HG03460 (cell line): ENCODE measurements around the gene MLEC.

Experiments used
- ATAC-seq: cut with Tn5 transposase; IDR thresholded peaks from one replicate; pipeline ENCODE4 v1.9.1; 2021; ENCODE audit not compliant: unreplicated experiment

The MLEC gene

GRCh38 chr12:120690083-120690450 lies 3.1 kb downstream of the MLEC start:
- ATAC-seq = no peak

DNA sequence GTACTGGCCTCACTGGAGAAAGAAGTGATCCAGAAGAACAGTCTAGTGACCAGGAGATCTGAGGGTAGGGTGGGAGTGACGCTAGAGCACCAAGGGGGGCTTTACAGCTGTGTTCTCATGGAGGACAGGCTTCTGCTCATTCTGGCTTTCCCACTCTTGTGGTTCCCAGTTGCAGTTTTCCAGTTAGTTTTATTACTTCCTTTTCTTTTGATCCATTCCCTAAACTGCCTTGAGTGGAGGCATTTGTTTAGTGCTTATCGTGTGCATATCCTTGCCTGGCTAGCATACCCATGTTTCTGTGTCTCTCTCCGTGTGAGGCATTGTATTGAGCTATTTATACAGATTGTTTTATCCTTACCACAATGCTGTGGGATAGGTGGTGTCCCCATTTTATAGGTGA lies 4.0 kb downstream of the MLEC start:
- ATAC-seq = no peak

DNA sequence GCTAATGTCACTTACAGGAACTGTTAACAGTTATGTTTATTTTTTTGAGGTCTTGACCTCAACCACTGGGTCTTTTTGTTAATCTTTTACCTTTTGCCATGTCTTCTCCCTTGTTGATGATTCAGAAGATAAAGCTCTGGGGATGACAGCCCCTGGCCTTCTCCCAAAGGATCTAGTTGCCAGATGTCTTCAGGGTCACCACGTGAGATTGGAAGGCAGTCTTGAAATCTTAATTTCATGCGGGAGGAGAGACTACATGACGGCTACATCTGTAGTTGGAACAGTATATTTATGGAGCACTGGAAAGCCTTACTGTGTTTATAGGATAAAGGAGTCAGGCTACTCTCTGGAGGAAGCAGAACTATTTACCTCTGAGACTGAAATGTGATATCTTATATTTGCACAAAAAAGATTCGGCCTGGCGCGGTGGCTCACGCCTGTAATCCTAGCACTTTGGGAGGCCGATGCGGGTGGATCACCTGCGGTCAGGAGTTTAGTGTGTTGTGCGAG lies 5.6 kb downstream of the MLEC start:
- no peak for ATAC-seq

GRCh38 chr12:120693848-120694247 lies 6.9 kb downstream of the MLEC start:
- ATAC-seq = no peak

GRCh38 chr12:120696626-120697025 lies 9.7 kb downstream of the MLEC start:
- ATAC-seq = no peak

GRCh38 chr12:120697344-120697743 lies 10.4 kb downstream of the MLEC start:
- ATAC-seq = no peak

GRCh38 chr12:120698665-120699064 lies 11.7 kb downstream of the MLEC start:
- no peak for ATAC-seq

- no peak for ATAC-seq
Measured at GRCh38 chr12:120699553-120699952, 12.6 kb downstream of the MLEC start.

DNA sequence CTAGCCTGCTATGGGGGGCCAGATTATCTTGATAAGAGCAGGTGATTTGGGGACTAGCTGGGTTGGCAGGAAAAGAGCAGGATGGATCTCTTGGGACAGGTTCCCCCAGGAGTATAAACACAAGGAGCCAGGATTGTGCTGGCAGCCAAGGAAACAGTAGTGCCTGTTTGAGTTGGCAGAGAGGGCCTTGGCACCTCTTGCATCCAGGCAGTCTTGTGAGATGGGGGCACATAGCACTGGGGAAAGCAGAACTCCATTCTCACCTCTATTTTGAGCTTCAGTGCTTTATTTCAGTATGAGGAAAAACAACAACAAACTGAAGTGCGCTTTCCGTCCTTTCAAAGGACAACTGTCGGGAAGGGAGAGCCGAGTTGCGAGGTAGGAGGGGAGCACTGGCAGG lies 13.9 kb downstream of the MLEC start:
- ATAC-seq = no peak

DNA sequence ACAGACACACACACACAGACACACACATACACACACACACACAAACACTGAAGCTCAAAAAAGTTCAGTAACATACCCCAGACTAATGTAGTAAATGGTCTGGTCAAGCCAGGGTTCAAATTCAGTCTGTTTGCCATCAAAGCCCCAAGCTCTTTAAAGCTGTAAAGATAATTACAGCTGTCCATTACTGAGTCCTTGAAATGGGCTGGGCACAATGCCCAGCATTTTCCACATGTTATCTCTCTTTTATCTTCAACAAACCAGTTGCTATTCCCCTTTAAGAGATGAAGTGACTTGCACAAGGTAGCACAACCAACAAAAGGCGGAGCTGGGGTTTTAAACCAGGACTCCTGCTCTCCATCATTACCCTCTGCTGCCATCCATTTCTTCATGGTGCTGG lies 15.7 kb downstream of the MLEC start:
- no peak for ATAC-seq

DNA sequence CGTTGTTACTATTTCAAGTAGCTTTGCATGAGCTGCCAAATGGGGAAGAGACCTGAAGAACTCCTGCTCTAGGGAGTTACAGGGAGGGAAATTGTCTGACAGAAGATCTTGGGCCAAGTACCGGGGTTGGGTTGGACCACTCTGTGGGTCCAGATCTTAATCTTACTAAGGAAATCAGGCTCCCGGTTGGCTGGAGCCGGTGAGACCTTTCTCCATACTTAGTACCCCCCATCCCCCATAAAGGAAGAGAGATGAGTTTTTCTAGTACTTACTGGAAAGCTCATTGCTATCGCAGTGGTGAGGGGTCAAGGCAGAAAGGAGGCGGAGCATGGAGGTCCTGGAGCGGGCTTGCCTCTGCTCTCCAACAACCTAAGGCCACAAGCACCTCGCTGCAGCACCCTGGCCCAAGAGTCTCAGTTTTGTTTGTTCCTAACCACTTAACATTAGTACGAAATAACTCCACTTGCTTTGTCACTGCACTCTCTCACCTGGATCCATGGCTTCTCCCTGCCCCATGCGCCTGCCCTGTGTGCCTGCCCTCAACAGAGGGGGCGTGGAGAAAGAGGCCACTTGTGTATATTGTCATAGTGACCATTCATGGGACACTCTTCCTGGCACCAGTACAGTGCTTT lies 16.5 kb downstream of the MLEC start:
- no peak for ATAC-seq

- ATAC-seq = no peak
Measured at GRCh38 chr12:120705618-120706017, 18.7 kb downstream of the MLEC start.

DNA sequence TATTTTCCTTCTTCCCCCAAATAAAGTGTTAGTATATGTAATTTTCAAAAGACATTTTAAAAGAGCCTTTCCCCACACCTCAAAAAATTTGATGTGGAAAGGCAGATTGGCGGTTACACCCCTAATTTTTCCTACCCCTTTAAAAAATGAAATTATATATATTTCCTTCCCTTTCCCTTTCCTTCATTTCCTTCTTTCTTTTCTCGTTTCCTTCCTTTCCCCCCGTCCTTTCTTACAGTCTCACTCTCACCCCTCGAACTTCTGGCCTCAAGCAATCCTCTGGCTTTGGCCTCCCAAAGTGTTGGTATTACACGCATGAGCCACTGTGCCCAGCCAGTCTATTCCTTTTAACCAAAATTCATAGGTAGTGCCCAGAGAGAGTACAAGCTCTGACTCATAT lies 19.1 kb downstream of the MLEC start:
- no peak for ATAC-seq

GRCh38 chr12:120708651-120709050 lies 21.7 kb downstream of the MLEC start:
- ATAC-seq = no peak

DNA sequence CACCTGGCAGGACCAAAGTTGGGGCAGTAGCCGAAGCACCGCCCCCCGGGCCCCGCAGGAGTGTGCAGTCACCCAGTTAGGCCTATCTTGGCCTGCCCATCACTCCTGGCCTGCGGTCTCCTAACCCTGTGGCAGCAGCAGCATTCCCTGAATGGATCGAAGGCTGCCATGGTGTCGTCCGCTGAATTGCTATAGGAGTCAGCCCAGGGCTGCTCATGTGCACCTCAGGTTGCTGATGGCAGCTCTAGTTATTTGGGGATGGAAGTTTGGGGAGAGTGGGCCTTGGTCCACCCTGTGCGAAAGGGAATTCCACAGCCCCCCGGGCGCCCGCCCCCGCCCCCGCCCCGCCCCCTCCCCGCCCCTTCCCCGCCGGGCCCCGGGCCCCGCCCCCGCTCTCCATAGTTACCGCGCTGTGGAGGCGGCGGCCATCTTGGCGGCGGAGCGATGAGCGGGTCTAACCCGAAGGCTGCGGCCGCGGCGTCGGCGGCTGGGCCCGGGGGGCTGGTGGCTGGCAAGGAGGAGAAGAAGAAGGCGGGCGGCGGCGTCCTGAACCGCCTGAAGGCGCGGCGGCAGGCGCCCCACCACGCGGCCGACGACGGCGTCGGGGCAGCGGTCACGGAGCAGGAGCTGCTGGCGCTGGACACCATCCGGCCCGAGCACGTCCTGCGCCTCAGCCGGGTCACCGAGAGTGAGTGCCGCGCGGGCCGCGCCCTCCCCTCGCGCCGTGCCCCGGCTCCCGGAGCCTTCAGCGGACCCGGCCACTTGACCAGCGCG lies 23.3 kb downstream of the MLEC start, which contains the start of gene UNC119B:
Gene UNC119B, plus strand, starts transcription at position 428 of the 774 bp plus-strand sequence. Its CDS starts 17 bp downstream, at position 445.
- peak; percentile 69 for ATAC-seq

GRCh38 chr12:120710805-120711296 lies 23.9 kb downstream of the MLEC start:
- ATAC-seq = peak; percentile 29

GRCh38 chr12:120711411-120711810 lies 24.5 kb downstream of the MLEC start:
- no peak for ATAC-seq

- ATAC-seq = no peak
Measured at GRCh38 chr12:120712610-120713009, 25.7 kb downstream of the MLEC start.

DNA sequence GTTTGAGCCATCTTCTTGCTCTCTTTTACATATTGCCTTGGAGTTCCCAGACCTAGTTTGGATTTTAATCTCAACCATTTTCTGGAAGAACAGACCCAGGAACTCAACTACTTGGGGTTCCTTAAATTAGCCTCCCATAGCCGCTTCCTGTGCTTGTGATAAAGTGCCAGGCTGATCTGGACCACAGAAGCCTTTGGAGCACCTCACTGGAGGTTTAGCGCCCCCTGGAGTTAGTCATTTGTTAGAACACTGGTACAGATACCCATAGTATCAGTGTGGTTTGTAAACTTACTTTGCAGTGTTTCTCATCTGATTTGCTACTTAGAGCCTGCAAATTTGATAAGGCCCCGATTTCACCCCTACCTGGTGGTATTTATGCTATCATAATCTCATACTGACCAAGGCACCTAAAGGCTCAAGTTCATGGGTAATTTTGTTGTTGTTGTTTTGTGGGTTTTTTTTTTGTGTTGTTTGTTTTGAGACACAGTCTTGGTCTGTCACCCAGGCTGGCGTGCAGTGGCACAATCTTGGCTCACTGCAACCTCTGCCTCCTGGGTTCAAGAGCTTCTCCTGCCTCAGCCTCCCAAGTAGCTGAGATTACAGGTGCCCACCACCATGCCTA lies 27.0 kb downstream of the MLEC start:
- no peak for ATAC-seq

DNA sequence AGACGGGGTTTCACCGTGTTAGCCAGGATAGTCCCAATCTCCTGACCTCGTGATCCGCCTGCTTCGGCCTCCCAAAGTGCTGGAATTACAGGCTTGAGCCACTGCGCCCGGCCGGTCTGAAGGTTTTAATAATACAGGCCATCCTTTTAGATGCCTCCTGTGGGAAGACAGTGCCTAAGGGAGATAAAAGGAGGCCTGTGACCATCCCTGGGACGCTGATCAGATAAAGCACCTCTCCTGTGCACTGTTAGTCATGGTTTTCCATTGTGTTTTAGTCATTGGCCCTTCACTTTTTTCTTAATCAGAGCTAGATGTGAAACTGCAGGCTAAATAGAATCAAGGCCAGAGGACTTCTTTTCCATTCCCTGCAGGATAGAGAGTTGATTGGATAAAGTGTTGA lies 31.1 kb downstream of the MLEC start:
- ATAC-seq = no peak

GRCh38 chr12:120719072-120719471 lies 32.1 kb downstream of the MLEC start:
- no peak for ATAC-seq
